ENCODE measurements around the gene UBN1. TPM values are rescaled to one million over a fixed set of nuclear protein-coding genes. Genes with fewer than 3 reads are reported as not detected.

The UBN1 gene
- total and polyA plus RNA-seq, 10 of the 15 experiments (the other 5 are each of a cell fraction or from before 2014, with no cell fraction given) = 2.1 to 32.5 (median 13.9) TPM

GRCh38 chr16:4928227-4928626 is 80.9 kb downstream of the UBN1 start:
- no peaks in the 10 kb centered on the region for H3K4me1 ChIP-seq (ENCODE audit: control insufficient read depth, insufficient read depth, low read length)
- no peaks in the 10 kb centered on the region for H3K36me3 ChIP-seq (ENCODE audit: control insufficient read depth in 2 of 2, insufficient read depth in 2 of 2, low read length in 1 of 2)
- peaks cover 0 to 1% of the 10 kb centered on the region in 2 experiments; a peak in 1 of 4 replicates for H3K27me3 ChIP-seq (replicated peaks in 1 of 2; ENCODE audit: control insufficient read depth in 2 of 2, insufficient read depth in 2 of 2, low read length in 1 of 2)
- FAIRE-seq = no peak
- DNase-seq (ENCODE audit: low read depth, low spot score) = no peak
- ChIA-PET CTCF (no interaction called here), POLR2A (no interaction called here), RAD21 (ENCODE audit: unreplicated experiment) (no interaction called here), SMC1A (ENCODE audit: uncharacterized antibody, unreplicated experiment) (no interaction called here)
- no peaks in the 10 kb centered on the region for H3K79me2 ChIP-seq (ENCODE audit: control insufficient read depth, insufficient read depth, low read length)
- no peaks in the 10 kb centered on the region for H4K20me1 ChIP-seq (ENCODE audit: control insufficient read depth, insufficient read depth)
- 54% methylated on average over 6 of the region's 6 CpGs for WGBS (ENCODE audit: insufficient coverage, insufficient replicate concordance, low lambda C conversion rate, missing lambda C conversion rate)
- no TSS peak for BruUV-seq (replicated peaks)
- peaks cover 3% of the 10 kb centered on the region; the same call in 2 of the 3 replicates for H3K9me3 ChIP-seq (replicated peaks; ENCODE audit: control insufficient read depth, insufficient read depth, low read length)
- no peak overlapping the region for H2AFZ ChIP-seq (ENCODE audit: control insufficient read depth, low read depth, low read length)
- no peak overlapping the region for H3K9ac ChIP-seq (ENCODE audit: control insufficient read depth, insufficient read depth, low read length)
- in situ Hi-C loops (cut with MboI) = no loop called here
- no peak overlapping the region for H3K4me3 ChIP-seq
- intact Hi-C loops (cut with micrococcal nuclease; ENCODE audit: unreplicated experiment) = no loop called here
- H3K4me2 ChIP-seq (ENCODE audit: control insufficient read depth, insufficient read depth) = no peak overlapping the region
- no peak for ATAC-seq
- no peak overlapping the region for H3K27ac ChIP-seq (ENCODE audit: control insufficient read depth, insufficient read depth)
- TF ChIP-seq CBX5 (IDR thresholded peaks at IDR 0.05; ENCODE audit: low read depth) (no peak), EZH2 (IDR thresholded peaks at IDR 0.05; ENCODE audit: borderline replicate concordance, control insufficient read depth, low read depth, low read length) (no peak), SIX5 (IDR thresholded peaks at IDR 0.05; ENCODE audit: low read depth, low read length, severe bottlenecking) (no peak), NFYB (IDR thresholded peaks at IDR 0.05; ENCODE audit: insufficient read depth, low read depth, low read length) (no peak), CHD1 (IDR thresholded peaks at IDR 0.05; ENCODE audit: low read depth, low read length) (no peak), JUNB (IDR thresholded peaks at IDR 0.05) (no peak), GABPA (IDR thresholded peaks at IDR 0.05; ENCODE audit: low read depth) (no peak), CREB1 (IDR thresholded peaks at IDR 0.05; ENCODE audit: low read depth) (no peak), USF1 (IDR thresholded peaks at IDR 0.05; ENCODE audit: borderline replicate concordance, extremely low read length, insufficient read depth, low read depth, low read length) (no peak), ZBED1 (IDR thresholded peaks at IDR 0.05; ENCODE audit: borderline replicate concordance) (no peak), WRNIP1 (IDR thresholded peaks at IDR 0.05; ENCODE audit: borderline replicate concordance, low read depth, low read length) (no peak), CUX1 (IDR thresholded peaks at IDR 0.05; ENCODE audit: insufficient replicate concordance, low read depth, low read length) (no peak), ZNF622 (IDR thresholded peaks at IDR 0.05) (no peak), DPF2 (IDR thresholded peaks at IDR 0.05) (no peak), RFX5 (IDR thresholded peaks at IDR 0.05; ENCODE audit: low read depth, low read length) (no peak), BRCA1 (IDR thresholded peaks at IDR 0.05; ENCODE audit: low read depth, low read length) (no peak)
